Measurements from ENCODE around the gene ASCL5. TPM values are rescaled to one million over a fixed set of nuclear protein-coding genes. Genes with fewer than 3 reads are reported as not detected.

ASCL5 gene
- total RNA-seq, 2 experiments from 2014 or later, result not detected

GRCh38 chr1:201090541-201090940 is 36.4 kb downstream of the ASCL5 start:
- Mint-ChIP-seq H3K4me1 (no peaks in the 10 kb centered on the region), H3K27me3 (peaks cover 40% of the 10 kb centered on the region), H3K9me3 (ENCODE audit: low read depth) (no peaks in the 10 kb centered on the region), H3K4me3 (no peak overlapping the region), H3K36me3 (no peaks in the 10 kb centered on the region), H3K27ac (no peak overlapping the region)
- no peak for DNase-seq
- ATAC-seq, result no peak
- CTCF ChIA-PET, result no interaction called here

- H3K36me3 Mint-ChIP-seq, result no peaks in the 10 kb centered on the region
- no peak for ATAC-seq
- H3K9me3 Mint-ChIP-seq (ENCODE audit: low read depth), result no peaks in the 10 kb centered on the region
- no peak overlapping the region for H3K27ac Mint-ChIP-seq
- H3K4me3 Mint-ChIP-seq, result no peak overlapping the region
- no peaks in the 10 kb centered on the region for H3K4me1 Mint-ChIP-seq
- peaks cover 41% of the 10 kb centered on the region for H3K27me3 Mint-ChIP-seq
- DNase-seq, result no peak
- CTCF ChIA-PET, result no interaction called here
Observed at GRCh38 chr1:201089596-201089995, 37.4 kb downstream of the ASCL5 start.

GRCh38 chr1:201088901-201089525 is 38.0 kb downstream of the ASCL5 start:
- Mint-ChIP-seq H3K4me3 (no peak overlapping the region), H3K4me1 (no peaks in the 10 kb centered on the region), H3K27me3 (peaks cover 47% of the 10 kb centered on the region), H3K27ac (no peak overlapping the region), H3K9me3 (ENCODE audit: low read depth) (no peaks in the 10 kb centered on the region), H3K36me3 (no peaks in the 10 kb centered on the region)
- CTCF ChIA-PET, result no interaction called here
- DNase-seq, result no peak
- no peak for ATAC-seq

GRCh38 chr1:201088395-201088794 is 38.6 kb downstream of the ASCL5 start:
- CTCF ChIA-PET, result no interaction called here
- H3K9me3 Mint-ChIP-seq (ENCODE audit: low read depth), result no peaks in the 10 kb centered on the region
- no peak overlapping the region for H3K4me3 Mint-ChIP-seq
- DNase-seq, result no peak
- H3K27ac Mint-ChIP-seq, result no peak overlapping the region
- H3K4me1 Mint-ChIP-seq, result no peaks in the 10 kb centered on the region
- peaks cover 47% of the 10 kb centered on the region for H3K27me3 Mint-ChIP-seq
- no peaks in the 10 kb centered on the region for H3K36me3 Mint-ChIP-seq
- no peak for ATAC-seq

- peak; percentile 57 for ATAC-seq
- Mint-ChIP-seq H3K9me3 (ENCODE audit: low read depth) (no peaks in the 10 kb centered on the region), H3K4me1 (no peaks in the 10 kb centered on the region), H3K36me3 (no peaks in the 10 kb centered on the region), H3K27ac (no peak overlapping the region), H3K4me3 (no peak overlapping the region), H3K27me3 (peaks cover 45% of the 10 kb centered on the region)
- CTCF ChIA-PET, result interaction anchor here (0.6 to 1.6 kb wide), 4 partner anchors 10 to 67 kb away, joined by 3 to 7 read pairs (median 4); no protein-coding TSS in a partner anchor
- DNase-seq, result peak; percentile 47
Observed at GRCh38 chr1:201085902-201086735, 40.9 kb downstream of the ASCL5 start.

GRCh38 chr1:201084295-201084694 is 42.7 kb downstream of the ASCL5 start:
- no peak overlapping the region for H3K4me3 Mint-ChIP-seq
- CTCF ChIA-PET, result interaction anchor here (1.4 kb wide), 1 partner anchor 30 kb away, joined by 5 read pairs; no protein-coding TSS in a partner anchor
- no peak overlapping the region for H3K27ac Mint-ChIP-seq
- H3K27me3 Mint-ChIP-seq, result peaks cover 38% of the 10 kb centered on the region
- no peaks in the 10 kb centered on the region for H3K9me3 Mint-ChIP-seq (ENCODE audit: low read depth)
- H3K36me3 Mint-ChIP-seq, result no peaks in the 10 kb centered on the region
- H3K4me1 Mint-ChIP-seq, result no peaks in the 10 kb centered on the region
- no peak for DNase-seq
- ATAC-seq, result no peak

- no peak overlapping the region for H3K27ac Mint-ChIP-seq
- DNase-seq, result no peak
- no peaks in the 10 kb centered on the region for H3K36me3 Mint-ChIP-seq
- CTCF ChIA-PET, result no interaction called here
- peaks cover 35% of the 10 kb centered on the region for H3K27me3 Mint-ChIP-seq
- no peaks in the 10 kb centered on the region for H3K9me3 Mint-ChIP-seq (ENCODE audit: low read depth)
- H3K4me3 Mint-ChIP-seq, result no peak overlapping the region
- H3K4me1 Mint-ChIP-seq, result no peaks in the 10 kb centered on the region
- ATAC-seq, result no peak
Observed at GRCh38 chr1:201083741-201084140, 43.2 kb downstream of the ASCL5 start.

- no peaks in the 10 kb centered on the region for H3K4me1 Mint-ChIP-seq
- no peak overlapping the region for H3K4me3 Mint-ChIP-seq
- no peaks in the 10 kb centered on the region for H3K9me3 Mint-ChIP-seq (ENCODE audit: low read depth)
- no peaks in the 10 kb centered on the region for H3K36me3 Mint-ChIP-seq
- CTCF ChIA-PET, result interaction anchor here (0.9 to 1.5 kb wide), 2 partner anchors 108 to 143 kb away, joined by 3 read pairs; no protein-coding TSS in a partner anchor
- H3K27me3 Mint-ChIP-seq, result peaks cover 16% of the 10 kb centered on the region
- DNase-seq (no peak), ATAC-seq (no peak)
- no peak overlapping the region for H3K27ac Mint-ChIP-seq
Observed at GRCh38 chr1:201080135-201080534, 46.8 kb downstream of the ASCL5 start.

- H3K4me1 Mint-ChIP-seq, result no peaks in the 10 kb centered on the region
- peaks cover 3% of the 10 kb centered on the region for H3K27me3 Mint-ChIP-seq
- no peak overlapping the region for H3K27ac Mint-ChIP-seq
- ATAC-seq, result no peak
- CTCF ChIA-PET, result no interaction called here
- H3K36me3 Mint-ChIP-seq, result no peaks in the 10 kb centered on the region
- DNase-seq, result no peak
- H3K9me3 Mint-ChIP-seq (ENCODE audit: low read depth), result no peaks in the 10 kb centered on the region
- H3K4me3 Mint-ChIP-seq, result no peak overlapping the region
Observed at GRCh38 chr1:201077736-201078135, 49.2 kb downstream of the ASCL5 start.

- no peak for DNase-seq
- Mint-ChIP-seq H3K27me3 (no peaks in the 10 kb centered on the region), H3K27ac (no peak overlapping the region), H3K4me1 (no peaks in the 10 kb centered on the region), H3K9me3 (ENCODE audit: low read depth) (no peaks in the 10 kb centered on the region), H3K4me3 (no peak overlapping the region), H3K36me3 (no peaks in the 10 kb centered on the region)
- ATAC-seq, result no peak
- CTCF ChIA-PET, result no interaction called here
Observed at GRCh38 chr1:201077116-201077515, 49.9 kb downstream of the ASCL5 start.

GRCh38 chr1:201076092-201076491 is 50.9 kb downstream of the ASCL5 start:
- Mint-ChIP-seq H3K36me3 (no peaks in the 10 kb centered on the region), H3K27ac (no peak overlapping the region)
- CTCF ChIA-PET, result no interaction called here

GRCh38 chr1:201074018-201074417 is 53.0 kb downstream of the ASCL5 start:
- ATAC-seq, result no peak
- Mint-ChIP-seq H3K27me3 (peaks cover 3% of the 10 kb centered on the region), H3K9me3 (ENCODE audit: low read depth) (no peaks in the 10 kb centered on the region), H3K27ac (no peak overlapping the region), H3K36me3 (no peaks in the 10 kb centered on the region), H3K4me3 (no peak overlapping the region), H3K4me1 (no peaks in the 10 kb centered on the region)
- CTCF ChIA-PET, result no interaction called here
- no peak for DNase-seq

More at GRCh38 chr1:201076092-201076491, 50.9 kb downstream of the ASCL5 start:
- Mint-ChIP-seq H3K9me3 (ENCODE audit: low read depth) (no peaks in the 10 kb centered on the region), H3K27me3 (no peaks in the 10 kb centered on the region), H3K4me1 (no peaks in the 10 kb centered on the region), H3K4me3 (no peak overlapping the region)
- DNase-seq, result no peak
- no peak for ATAC-seq

GRCh38 chr1:201072922-201073321 is 54.1 kb downstream of the ASCL5 start:
- H3K27ac Mint-ChIP-seq, result no peak overlapping the region
- H3K27me3 Mint-ChIP-seq, result peaks cover 5% of the 10 kb centered on the region
- no peak for DNase-seq
- H3K9me3 Mint-ChIP-seq (ENCODE audit: low read depth), result no peaks in the 10 kb centered on the region
- H3K4me1 Mint-ChIP-seq, result no peaks in the 10 kb centered on the region
- no peak for ATAC-seq
- H3K4me3 Mint-ChIP-seq, result no peak overlapping the region
- CTCF ChIA-PET, result no interaction called here
- H3K36me3 Mint-ChIP-seq, result no peaks in the 10 kb centered on the region

GRCh38 chr1:201072149-201072548 is 54.8 kb downstream of the ASCL5 start:
- CTCF ChIA-PET, result no interaction called here
- Mint-ChIP-seq H3K27ac (no peak overlapping the region), H3K9me3 (ENCODE audit: low read depth) (no peaks in the 10 kb centered on the region), H3K36me3 (no peaks in the 10 kb centered on the region), H3K27me3 (peaks cover 8% of the 10 kb centered on the region), H3K4me3 (no peak overlapping the region), H3K4me1 (no peaks in the 10 kb centered on the region)
- ATAC-seq (no peak), DNase-seq (no peak)
